Activated CD4-positive, CD25-positive, alpha-beta regulatory T cell treated with anti-CD3 and anti-CD28 coated beads, Interleukin-2, amount 50 U/mL, for 72 hours (primary cell): ENCODE data around the gene OCSTAMP.

ENCODE experiments used
- DNase-seq: peaks from one replicate; pipeline ENCODE4 v3.0.0; 2021

Gene OCSTAMP

DNA sequence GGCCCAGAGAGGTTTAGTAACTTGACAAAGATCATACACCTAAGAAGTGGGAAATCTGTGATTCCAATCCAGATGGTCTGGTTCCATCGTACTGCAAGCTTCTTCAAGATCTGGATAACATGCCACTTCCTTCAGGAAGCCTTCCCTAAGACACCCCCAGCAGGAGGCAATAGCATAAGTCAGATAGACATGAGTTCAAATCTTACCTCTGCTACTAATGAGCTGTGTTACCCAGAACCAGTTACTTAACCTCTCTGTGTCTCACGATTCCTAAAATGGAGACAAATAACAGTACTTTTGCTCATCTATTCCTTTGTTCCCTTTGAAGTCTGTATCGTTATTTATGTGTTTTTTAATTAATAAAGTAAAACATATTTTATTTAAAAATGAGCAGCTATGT is 22.3 kb upstream of the OCSTAMP start:
- no peak for DNase-seq

DNA sequence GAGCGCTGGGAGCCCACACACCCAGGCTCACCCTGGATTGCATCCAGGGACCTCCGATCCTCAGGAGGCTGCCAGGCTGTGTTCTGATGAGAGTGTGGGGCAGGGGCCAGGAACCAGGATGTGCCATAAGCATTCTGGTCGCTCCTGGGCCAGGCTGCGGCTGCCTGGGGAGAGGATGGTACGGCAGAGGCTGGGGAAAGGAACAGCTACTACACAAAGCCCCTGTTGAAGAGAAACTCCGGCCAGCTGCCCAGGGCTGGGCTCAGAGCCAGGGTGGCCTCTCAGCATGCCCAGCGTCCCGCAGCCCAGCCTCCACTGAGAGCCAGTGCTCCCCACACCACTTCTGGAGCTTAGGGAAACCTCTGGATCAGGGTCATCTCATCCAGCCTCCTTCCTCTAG is 21.7 kb upstream of the OCSTAMP start:
- no peak for DNase-seq

GRCh38 chr20:46571418-46571817 is 21.0 kb upstream of the OCSTAMP start:
- no peak for DNase-seq

DNA sequence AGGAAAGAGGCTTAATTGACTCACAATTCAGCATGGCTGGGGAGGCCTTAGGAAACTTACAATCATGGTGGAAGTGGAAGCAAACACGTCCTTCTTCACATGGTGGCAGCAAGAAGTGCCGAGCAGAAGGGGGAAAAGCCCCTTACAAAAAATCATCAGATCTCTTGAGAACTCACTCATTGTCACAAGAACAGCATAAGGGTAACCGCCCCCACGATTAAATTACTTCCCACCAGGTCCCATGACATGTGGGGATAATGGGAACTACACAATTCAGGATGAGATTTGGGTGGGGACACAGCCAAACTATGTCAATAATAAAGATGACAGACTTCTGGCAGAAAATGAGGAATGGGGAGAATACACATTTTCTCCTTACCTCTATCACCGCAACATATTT is 20.5 kb upstream of the OCSTAMP start:
- DNase-seq = no peak

GRCh38 chr20:46569961-46570360 is 19.5 kb upstream of the OCSTAMP start:
- no peak for DNase-seq

DNA sequence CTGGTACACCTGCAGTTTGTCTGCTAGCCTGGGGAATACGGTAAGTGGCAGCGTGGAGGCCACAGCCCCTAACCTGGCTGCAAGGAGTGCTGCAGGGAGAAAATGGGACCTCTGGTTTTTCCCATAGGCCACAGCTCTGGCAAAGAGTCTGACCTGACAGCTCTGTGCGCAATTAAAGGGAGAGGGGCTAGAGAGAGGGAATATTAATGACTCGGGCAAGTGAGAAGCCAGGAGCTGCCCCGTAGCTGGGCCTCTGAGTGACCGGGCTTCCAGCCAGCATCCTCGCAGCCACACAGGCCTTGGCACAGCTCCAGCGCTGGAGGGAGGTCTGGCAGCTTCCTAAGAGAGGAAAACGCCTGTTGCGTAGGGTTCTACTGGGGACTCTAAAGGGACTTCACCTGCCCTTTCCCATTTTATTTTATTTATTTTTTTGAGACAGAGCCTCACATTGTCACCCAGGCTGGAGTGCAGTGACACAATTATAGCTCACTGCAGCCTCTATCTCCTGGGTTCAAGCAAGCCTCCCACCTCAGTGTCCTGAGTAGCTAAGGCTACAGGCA is 18.2 kb upstream of the OCSTAMP start:
- DNase-seq = no peak

GRCh38 chr20:46566125-46566524 is 15.7 kb upstream of the OCSTAMP start:
- DNase-seq = no peak

GRCh38 chr20:46564241-46564957 is 13.9 kb upstream of the OCSTAMP start:
- no peak for DNase-seq

DNA sequence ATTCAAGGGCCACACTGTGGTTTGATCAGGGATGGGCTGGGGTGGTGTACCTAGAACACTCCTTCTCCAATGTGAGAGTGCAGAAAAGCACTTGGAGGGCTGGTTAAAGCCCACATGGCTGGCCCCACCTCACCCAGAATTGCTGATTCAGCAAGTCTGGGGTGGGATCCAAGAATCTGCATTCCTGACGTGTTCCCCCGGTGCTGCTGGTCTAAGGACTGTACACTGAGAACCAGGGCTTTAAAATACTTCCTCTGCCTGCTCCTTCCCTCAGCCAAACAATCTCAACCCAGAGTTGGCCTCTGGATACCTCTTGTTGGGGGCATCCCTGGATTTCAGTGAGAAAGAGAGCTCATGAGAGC is 13.4 kb upstream of the OCSTAMP start:
- DNase-seq = no peak

GRCh38 chr20:46563170-46563859 is 12.9 kb upstream of the OCSTAMP start:
- no peak for DNase-seq

DNA sequence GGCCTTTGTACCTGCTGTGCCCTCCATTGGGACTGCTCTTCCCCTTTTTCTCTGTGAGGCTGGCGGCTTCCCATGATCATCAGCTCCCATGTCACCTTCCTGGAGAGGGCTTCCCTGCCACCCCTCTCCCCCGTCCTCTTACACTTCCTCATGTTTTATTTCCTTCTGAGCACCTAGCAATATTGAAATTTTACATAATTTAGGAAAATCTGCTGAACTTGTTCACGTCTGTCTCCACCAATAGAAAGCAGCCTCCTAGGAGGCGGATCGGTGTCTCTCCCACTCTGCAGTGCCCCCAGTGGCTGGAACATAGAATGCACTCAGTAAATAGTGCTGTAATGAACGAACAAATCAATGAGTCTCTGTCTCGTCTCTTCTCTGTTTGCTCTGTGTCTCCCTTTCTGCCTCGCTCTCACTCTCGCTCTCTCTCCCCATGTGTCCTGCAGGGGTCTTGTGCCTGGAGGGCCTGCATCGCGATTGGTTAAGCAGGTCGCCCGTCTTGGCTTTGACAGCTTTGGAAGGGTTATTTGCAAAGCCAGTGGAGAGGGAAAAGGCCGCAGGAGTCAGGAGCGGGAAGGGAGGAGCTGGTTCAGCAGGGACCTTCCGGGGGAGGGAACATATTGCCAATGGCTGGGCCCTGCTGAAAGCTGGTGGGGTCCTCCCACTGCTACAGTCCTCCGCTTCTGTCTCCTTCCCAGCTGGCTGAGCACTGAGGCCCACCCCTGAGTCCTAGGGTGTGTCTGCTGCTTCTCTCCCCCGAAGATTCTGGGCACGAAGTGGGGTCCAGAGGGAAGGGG is 12.1 kb upstream of the OCSTAMP start:
- peak; percentile 71 for DNase-seq

GRCh38 chr20:46562009-46562372 is 11.5 kb upstream of the OCSTAMP start:
- no peak for DNase-seq

DNA sequence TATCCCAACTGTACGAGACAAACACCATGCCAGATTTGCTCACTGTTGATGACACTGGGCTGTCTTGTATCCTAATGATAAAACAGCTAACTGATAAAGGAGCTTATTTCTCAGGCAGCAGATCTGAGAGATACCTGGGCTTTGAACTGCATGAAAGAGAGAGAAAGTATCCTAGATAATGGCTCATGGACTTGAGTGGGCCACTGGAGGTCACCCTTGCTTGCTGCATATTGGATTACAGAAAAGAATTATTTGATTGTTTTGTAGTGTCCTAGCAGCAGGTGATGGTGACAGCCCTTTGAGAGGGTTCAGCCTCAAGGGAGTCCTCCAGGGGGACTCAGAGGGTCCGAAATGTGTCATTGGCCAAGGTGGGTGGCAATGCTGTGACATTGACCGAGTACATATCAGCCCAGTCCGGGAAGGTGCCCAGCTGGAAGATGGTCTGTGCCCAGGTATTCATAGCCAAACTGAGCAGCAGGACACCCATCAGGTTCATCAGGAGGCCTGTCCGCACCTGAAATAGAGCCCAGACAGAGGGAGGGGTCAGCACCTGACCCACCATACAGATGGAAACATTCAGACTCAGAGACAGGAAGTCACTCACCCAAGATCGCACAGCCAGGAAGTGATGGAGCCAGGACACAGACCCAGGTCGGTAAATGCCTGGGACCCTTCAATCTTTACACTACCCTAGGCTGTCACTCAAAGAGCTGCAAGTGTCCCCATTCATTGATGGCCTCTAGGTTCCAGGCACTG is 9.4 kb upstream of the OCSTAMP start:
- DNase-seq = no peak

DNA sequence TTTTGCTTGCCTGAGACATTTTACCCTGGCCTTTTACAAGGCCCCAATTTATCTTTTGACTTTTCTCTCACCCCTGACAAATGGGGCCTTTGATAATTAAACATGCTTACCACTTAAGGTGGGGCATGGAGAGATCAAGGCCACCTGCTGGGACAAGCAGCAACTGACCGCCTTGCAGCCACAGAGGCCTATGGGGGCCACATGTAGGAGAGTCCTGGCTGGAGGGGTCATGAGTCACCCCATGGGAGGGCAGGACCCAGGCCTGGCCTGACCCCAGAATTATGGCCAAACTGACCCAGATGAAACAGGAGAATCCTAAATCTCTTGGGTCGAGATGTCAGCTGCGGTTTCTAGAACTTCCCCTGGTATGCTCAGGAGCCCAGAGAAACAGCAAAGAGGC is 8.5 kb upstream of the OCSTAMP start:
- no peak for DNase-seq

GRCh38 chr20:46558511-46558959 is 8.1 kb upstream of the OCSTAMP start:
- DNase-seq = no peak

- DNase-seq = no peak
Measured at GRCh38 chr20:46557231-46557956, 6.9 kb upstream of the OCSTAMP start.

DNA sequence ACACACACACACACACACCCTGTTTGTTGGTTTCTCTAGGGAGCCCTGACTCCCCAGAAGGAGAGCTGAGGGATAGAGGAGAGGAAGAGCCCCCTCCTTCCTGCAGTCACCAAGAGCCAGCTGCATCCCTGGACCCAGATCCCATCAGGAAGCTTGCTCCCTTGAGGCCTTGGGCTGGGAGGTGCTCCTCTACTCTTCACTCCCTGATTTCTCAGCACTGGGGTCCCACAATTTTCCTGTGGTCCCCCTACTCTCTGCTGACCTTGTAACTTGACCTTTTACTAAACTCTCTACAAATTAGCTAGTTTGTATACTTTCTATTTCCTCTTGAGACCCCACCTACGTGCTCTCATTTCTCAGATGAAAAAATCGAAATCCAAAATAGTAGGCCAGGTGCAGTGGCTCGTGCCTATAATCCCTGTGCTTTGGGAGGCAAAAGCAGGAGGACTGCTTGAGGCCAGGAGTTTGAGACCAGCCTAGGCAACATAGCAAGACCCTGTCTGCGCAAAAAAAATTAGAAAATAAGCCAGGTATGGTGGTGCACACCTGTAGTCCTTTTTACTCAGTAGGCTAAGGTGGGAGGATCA is 5.0 kb upstream of the OCSTAMP start:
- DNase-seq = no peak

DNA sequence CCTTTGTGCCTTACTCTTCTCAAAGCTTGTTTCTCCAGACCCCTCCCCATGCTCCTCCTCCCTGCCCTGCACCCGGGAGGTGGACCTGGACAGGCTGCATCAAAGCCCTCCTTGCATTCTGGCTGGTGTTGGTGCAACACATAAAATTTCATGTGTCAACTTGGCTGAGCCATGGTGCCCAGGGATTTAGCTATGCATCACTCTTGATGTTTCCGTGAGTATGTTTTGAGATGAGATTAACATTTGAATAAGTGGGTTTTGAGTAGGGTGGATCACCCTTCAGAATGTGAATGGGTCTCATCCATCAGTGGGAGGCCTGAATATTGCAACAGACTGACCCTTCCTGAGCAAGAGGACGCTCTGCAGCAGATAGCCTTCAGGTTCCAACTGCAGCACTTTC is 4.4 kb upstream of the OCSTAMP start:
- no peak for DNase-seq

DNA sequence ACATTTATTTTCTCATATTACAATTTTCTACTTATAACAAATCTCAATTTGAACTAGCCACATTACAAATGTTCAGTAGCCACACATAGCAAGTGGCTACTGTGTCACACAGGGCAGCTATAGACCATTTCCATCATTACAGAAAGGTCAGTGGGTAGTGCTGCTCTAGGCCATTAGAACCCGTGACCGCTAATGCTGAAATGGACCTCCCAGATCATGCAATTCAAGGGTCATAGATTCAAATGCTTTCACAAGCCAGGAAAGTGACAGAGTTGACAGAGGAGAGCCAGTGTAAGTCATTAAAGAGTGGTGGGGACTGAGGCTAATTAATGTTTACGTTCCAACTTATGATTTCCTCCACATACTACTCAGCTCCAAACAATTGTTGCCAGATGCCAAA is 3.5 kb upstream of the OCSTAMP start:
- no peak for DNase-seq

DNA sequence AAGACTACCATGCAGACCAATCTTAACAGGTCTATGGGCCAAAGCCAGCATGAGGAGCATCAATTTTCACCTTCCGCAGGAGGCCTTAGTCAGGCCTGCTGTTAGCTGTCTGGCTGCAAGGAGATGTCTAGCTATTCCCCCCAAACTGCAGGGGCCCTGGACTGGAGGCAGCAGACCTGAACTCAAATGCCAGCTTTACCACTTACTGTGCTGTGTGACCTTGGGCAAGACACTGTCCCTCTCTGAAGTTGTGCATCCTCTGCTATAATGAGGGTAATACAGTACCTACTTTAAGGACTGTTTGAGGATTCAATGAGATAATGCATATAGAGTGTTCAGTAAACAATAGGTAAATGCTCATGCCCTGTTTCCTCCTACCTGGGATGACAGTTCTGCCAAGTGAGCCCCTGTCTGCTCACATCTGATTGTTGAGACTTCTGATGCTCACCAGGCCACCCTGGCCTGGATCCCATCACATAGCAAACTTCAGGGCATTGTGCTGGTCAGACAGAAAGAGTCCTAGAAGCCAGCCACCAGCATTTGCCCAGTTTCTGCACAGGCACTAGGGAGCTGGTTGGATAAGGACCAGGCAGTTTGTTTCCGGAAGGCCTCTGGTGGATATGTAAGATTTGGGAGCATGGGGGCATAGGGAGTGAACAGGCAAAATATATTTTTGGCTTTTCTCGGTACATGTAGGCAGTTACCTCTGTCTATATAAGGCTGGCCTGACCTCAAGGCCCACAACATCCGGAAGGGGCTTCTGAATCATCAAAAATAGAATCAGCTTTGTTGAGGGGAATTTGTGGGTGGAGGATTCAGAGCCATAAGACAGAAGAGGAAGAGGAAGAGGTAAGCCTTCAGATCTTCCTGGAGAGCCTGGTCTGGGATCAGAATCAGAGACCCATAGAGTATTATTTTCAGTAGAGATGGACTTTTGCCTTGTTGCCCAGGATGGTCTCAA is 2.3 kb upstream of the OCSTAMP start:
- DNase-seq = no peak
